Raji (cell line): ENCODE data around the gene ENDOV.

Experiments used
- POLR2A ChIP-seq: IDR thresholded peaks from 2 replicates; pipeline ENCODE4 v1.6.1; 2011; ENCODE audit warnings: low read depth, low read length, control low read depth; ENCODE audit not compliant: insufficient read depth

ENDOV gene

DNA sequence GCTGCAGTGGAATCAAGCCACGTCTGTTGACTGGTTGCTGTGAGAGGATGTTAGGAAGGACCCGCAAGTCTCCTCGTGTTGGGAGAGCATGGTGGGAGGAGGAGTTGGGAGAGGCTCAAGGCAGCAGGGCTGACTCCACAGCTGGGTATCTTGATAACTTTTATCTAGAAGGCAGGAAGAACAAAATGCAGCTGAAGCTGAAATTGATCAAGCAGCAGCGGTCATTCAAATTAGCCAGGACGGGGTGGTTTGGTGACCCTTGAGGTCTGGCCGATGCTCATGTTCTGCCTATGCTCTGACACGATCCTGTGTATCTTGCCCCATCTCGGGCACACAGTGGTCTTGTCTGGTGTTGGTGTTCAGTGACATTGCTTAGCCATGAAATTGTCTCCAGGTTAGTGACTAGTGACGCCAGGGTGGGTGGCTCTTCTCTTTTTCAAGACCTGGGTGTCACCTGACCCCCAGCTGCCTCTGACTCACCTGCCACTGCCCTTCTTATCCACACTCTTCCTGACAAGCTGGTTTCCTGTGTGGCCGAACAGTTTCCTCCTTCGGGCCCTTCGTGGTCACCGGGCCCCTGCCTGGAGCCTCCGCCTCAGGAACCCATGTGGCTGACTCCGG is 42.4 kb downstream of the ENDOV start:
- TF ChIP-seq POLR2A = no peak

DNA sequence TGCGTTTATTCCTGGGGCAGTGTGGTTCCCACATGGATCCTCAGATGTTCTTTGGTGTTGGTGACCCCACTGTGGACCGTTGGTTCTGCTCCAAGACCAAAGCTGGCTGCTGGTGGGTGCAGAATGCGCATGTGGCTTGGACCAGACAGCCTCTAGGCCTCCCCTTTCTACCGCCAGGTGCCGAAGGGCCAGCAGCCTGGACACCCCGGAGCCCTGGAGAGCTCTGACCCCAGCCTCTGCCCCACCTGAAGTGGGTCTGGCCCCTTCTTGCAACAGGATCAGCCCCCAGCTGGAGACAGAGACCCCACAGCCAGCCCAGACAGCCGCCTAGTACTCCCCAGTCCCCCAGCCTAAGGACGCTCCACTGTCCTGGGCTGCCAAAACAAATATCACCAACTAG is 43.0 kb downstream of the ENDOV start:
- TF ChIP-seq POLR2A = no peak

DNA sequence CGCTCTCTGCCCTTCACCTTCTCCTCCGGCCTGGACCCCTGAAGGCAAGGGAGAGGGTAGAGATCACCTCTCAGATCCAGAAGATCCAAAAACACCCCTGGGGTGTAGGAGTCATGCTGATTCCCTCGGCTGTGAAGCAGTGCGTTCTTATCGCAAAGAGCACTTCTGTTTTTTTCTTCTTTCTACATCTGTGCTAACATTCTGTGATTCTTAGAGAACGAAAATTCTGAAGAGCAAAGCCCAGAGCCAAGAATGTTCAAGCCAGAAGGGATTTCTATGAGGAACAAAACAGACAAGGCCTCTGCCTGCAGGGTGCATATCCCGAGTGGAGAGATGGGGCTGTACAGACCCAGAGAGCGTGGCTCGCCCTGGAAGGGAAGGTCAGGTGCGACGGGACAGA is 44.3 kb downstream of the ENDOV start:
- no peak for TF ChIP-seq POLR2A

GRCh38 chr17:80460429-80460834 is 45.5 kb downstream of the ENDOV start:
- no peak for TF ChIP-seq POLR2A

GRCh38 chr17:80461528-80462160 is 46.7 kb downstream of the ENDOV start:
- no peak for TF ChIP-seq POLR2A

DNA sequence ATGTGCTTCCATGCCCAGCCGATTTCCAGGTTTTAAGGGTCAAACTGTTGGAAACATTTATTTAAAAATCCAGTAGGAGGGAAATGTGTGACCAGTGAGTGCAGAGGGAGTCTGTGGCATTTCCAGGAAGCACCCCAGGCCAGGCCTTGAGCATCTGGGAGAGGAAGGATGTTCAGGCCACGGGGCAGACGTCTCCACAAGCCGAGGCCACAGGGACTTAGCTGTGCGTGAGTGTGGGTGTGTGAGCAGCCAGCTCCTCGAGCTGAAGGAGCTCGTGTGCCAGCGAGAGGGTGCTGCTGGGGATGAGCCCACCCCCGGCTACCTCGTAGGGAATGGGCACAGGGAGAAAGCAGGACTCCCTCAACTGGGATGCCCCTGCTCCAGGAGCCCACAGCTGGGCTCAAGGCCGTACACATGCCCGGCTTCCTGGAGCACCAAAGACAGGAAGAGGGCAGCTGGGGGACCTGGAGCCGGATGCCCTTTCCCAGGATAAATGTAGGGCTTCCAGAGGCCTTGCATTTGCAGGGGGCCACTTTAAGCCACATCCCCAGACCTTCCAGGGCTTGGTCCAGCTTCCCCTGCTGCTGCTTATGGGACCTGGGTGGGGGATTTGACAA is 48.9 kb downstream of the ENDOV start:
- no peak for TF ChIP-seq POLR2A

GRCh38 chr17:80464486-80464885 is 49.5 kb downstream of the ENDOV start:
- no peak for TF ChIP-seq POLR2A

DNA sequence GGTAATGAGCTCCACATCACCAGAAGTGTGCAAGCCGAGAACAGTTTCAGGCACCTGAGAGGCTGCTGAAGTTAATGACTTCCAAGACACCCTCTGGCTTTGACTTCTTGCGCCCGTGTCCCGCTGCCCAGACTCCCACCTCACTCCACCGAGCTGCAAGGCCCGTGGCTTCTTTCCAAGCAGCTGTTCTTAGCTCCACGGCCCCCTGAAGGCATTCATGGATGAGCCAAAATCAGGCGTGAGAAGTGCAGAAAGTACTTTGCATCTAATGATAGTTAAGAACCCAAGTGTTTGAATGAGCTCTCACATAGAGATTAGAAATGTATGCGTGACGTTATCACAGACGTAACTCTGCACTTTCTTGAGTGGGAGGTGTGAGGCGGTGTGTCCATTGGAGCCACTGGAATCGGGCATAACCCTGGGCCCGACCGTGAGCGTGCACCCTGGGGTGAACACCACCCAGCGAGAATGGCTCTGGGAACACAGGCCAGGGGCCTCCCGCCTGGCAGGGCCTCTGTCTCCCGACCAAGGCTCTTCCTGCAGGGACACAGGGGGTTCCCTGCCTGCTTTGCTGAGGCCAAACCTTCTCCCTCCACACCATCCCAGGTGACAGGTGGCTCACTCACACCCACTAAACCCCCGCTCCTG is 50.5 kb downstream of the ENDOV start:
- no peak for TF ChIP-seq POLR2A

DNA sequence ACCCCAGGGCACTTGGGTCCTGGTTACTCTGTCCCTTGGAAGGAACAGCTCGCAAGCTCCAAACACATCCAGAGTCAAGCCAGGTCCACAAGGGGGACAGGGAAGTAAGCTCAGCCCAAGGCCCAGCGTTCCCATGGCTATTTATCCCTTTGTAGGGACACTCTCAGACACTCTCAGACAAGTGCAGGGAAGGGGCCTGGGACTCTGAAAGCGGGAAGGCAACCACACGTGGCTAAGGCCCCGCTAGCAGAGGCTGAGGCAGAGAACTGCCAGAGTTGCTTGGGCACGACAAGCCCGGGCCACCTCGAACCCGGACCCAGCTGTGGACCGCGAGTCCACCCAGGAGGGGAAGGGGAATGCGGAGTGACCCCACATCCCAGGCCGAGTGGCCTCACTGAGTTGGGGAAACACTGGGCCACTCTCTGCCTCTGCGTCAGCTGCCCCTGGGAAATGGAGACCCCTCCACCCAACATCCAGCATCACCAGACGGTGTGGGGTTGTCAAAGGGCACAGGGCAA is 51.3 kb downstream of the ENDOV start:
- TF ChIP-seq POLR2A = no peak

DNA sequence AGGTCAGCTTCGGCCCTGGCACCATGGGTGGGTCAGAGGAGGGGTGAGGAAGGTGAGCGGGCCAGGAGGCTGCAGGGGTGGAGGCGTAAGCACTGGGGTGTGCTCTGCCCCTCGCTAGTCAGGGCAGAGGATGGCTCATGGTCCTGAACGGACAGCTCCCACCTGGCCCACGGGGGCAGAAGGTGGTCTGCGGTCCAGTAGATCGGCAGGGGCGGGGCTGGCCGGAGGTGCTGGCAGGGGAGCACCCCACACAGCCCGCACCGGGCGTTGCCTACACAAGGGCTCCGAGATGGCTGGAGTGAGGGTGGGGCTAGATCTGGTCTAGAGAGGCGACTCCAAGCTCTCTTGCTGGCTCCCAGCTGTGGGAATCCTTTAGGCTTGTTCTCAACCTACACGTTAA is 53.3 kb downstream of the ENDOV start:
- TF ChIP-seq POLR2A = no peak

GRCh38 chr17:80468781-80469493 is 54.0 kb downstream of the ENDOV start:
- no peak for TF ChIP-seq POLR2A

DNA sequence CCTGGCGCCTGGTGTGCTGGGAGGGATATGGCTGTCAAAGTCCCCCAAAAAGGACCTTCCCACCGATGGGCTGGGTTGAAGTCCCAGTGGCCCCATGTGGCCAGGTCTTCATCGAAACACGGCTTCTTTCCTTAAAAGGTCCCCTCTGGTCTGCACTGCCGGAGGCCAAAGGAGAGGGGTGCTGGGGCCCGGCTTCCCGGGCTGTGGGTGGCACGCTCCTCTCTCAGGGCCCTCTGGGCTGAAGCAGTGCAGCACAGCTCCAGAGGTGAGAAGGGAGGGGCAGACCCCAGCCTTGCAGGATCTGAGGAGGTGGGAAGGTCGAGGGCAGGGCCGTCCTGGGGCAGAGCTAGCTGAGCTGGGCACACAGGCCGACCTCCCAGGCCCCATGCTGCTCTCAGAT is 54.7 kb downstream of the ENDOV start:
- TF ChIP-seq POLR2A = no peak

- no peak for TF ChIP-seq POLR2A
Measured at GRCh38 chr17:80470603-80471002, 55.6 kb downstream of the ENDOV start.

GRCh38 chr17:80471922-80472321 is 57.0 kb downstream of the ENDOV start:
- no peak for TF ChIP-seq POLR2A

GRCh38 chr17:80472996-80473395 is 58.0 kb downstream of the ENDOV start:
- TF ChIP-seq POLR2A = no peak
